Karpas-422 (cell line): ENCODE data around the gene PXDN. TPM values are rescaled to one million over a fixed set of nuclear protein-coding genes. Genes with fewer than 3 reads are reported as not detected.

Source experiments
- DNase-seq: peaks from one replicate; pipeline ENCODE4 v3.0.0-alpha.2; 2015
- H2AFZ ChIP-seq: fragments of 200-600 bp; sonication (generic); 2 replicates; pipeline ENCODE4 v1.6.1; 2014; ENCODE audit warnings: antibody characterized with exemption, low read length, mixed read lengths
- H3K27ac ChIP-seq: fragments of 200-600 bp; sonication (generic); 2 replicates; pipeline ENCODE4 v1.5.1; 2014; ENCODE audit warnings: mild to moderate bottlenecking, low read length, moderate library complexity
- H3K27me3 ChIP-seq: fragments of 200-600 bp; sonication (generic); 2 replicates; pipeline ENCODE4 v1.6.1; 2014; ENCODE audit warnings: low read length, mixed read lengths
- H3K36me3 ChIP-seq: fragments of 200-600 bp; sonication (generic); 2 replicates; pipeline ENCODE4 v1.6.1; 2014; ENCODE audit warnings: low read length, mixed read lengths; ENCODE audit not compliant: insufficient read depth
- H3K4me1 ChIP-seq: fragments of 200-600 bp; sonication (generic); 2 replicates; pipeline ENCODE4 v1.6.1; 2014; ENCODE audit warnings: mild to moderate bottlenecking, low read length, mixed read lengths
- H3K4me2 ChIP-seq: fragments of 200-600 bp; sonication (generic); 2 replicates; pipeline ENCODE4 v1.6.1; 2014; ENCODE audit warnings: low read length, low read depth, mild to moderate bottlenecking; ENCODE audit not compliant: poor library complexity, severe bottlenecking
- H3K4me3 ChIP-seq: fragments of 200-600 bp; sonication (generic); 2 replicates; pipeline ENCODE4 v1.5.1; 2014; ENCODE audit warnings: mild to moderate bottlenecking, antibody characterized with exemption, low read length, mixed read lengths
- H3K79me2 ChIP-seq: fragments of 200-600 bp; sonication (generic); 2 replicates; pipeline ENCODE4 v1.6.1; 2014; ENCODE audit warnings: mild to moderate bottlenecking, low read length, mixed read lengths
- H3K9ac ChIP-seq: fragments of 200-600 bp; sonication (generic); 2 replicates; pipeline ENCODE4 v1.6.0; 2014; ENCODE audit warnings: low read length
- H3K9me2 ChIP-seq: fragments of 200-600 bp; sonication (generic), shearing (Covaris generic); replicated peaks from 2 replicates; pipeline ENCODE4 v1.6.0; 2014; ENCODE audit warnings: mild to moderate bottlenecking, low read length, moderate library complexity; ENCODE audit not compliant: insufficient read depth
- H3K9me3 ChIP-seq: fragments of 300-700, 200-600 bp; sonication (generic); 2 replicates; pipeline ENCODE4 v1.6.1; 2014; ENCODE audit warnings: low read length, mixed read lengths
- H4K20me1 ChIP-seq: fragments of 200-600 bp; sonication (generic); 2 replicates; pipeline ENCODE4 v1.6.1; 2014; ENCODE audit warnings: mild to moderate bottlenecking, antibody characterized with exemption, low read length, low read depth; ENCODE audit not compliant: insufficient read depth
- total RNA-seq: library from RNA; depleted of rRNA; stranded (reverse); fragments of >200 nt; shearing (Covaris generic); gene quantifications from 2 replicates; pipeline ENCODE4 v1.2.3, GENCODE V29; 2014; ENCODE audit warnings: low replicate concordance

The PXDN gene
- total RNA-seq, 1 experiment from 2014 or later = not detected

- Histone ChIP-seq H2AFZ (no peak overlapping the region), H3K27me3 (no peaks in the 10 kb centered on the region), H3K9ac (no peak overlapping the region), H3K27ac (no peak overlapping the region), H3K79me2 (no peaks in the 10 kb centered on the region), H3K4me2 (no peak overlapping the region), H3K4me3 (no peak overlapping the region), H3K9me2 (no peaks in the 10 kb centered on the region), H3K4me1 (no peaks in the 10 kb centered on the region), H3K9me3 (no peaks in the 10 kb centered on the region), H4K20me1 (no peaks in the 10 kb centered on the region), H3K36me3 (no peaks in the 10 kb centered on the region)
- DNase-seq = no peak
Measured at GRCh38 chr2:1662606-1663180, 81.6 kb downstream of the PXDN start.

DNA sequence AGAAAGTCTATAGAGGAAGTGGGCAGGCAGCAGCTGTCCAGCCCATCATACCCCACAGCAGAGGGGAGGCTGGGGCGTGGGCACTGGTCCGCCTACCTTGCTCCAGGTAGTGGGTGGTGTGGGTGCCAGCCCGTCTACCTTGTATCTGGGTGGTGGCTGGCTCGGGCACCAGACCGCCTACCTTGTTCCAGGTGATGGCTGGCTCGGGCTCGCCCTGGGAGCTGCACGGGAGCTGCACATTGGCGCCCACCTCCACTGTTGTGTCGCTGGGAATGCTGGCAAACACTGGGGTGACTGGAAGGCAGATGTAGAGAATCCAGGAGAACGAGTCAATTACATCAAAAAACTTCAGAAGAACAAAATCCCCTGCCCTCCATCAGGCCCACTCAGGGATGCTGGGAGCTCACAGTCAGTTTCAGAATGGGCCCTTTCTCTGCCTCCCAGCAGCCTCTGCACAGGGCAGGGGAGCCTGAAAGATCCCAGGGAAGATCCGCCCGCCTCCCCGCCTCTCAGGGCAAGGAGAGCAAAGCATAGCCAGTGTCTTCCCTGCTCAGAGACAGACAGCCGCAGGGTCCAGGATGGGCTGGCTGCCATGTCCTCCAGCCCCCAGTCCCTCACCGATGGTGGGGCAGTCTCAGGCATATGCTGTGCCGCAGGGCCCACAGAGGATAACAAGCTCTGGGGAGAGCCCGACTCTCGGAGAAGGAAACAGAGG lies 82.3 kb downstream of the PXDN start:
- DNase-seq = no peak
- no peak overlapping the region for H3K9ac ChIP-seq
- no peaks in the 10 kb centered on the region for H3K36me3 ChIP-seq
- H2AFZ ChIP-seq = no peak overlapping the region
- no peak overlapping the region for H3K4me2 ChIP-seq
- no peaks in the 10 kb centered on the region for H3K79me2 ChIP-seq
- no peaks in the 10 kb centered on the region for H3K27me3 ChIP-seq
- H3K9me2 ChIP-seq = no peaks in the 10 kb centered on the region
- no peak overlapping the region for H3K27ac ChIP-seq
- H3K4me1 ChIP-seq = no peaks in the 10 kb centered on the region
- H3K9me3 ChIP-seq = no peaks in the 10 kb centered on the region
- H3K4me3 ChIP-seq = no peak overlapping the region
- H4K20me1 ChIP-seq = no peaks in the 10 kb centered on the region

DNA sequence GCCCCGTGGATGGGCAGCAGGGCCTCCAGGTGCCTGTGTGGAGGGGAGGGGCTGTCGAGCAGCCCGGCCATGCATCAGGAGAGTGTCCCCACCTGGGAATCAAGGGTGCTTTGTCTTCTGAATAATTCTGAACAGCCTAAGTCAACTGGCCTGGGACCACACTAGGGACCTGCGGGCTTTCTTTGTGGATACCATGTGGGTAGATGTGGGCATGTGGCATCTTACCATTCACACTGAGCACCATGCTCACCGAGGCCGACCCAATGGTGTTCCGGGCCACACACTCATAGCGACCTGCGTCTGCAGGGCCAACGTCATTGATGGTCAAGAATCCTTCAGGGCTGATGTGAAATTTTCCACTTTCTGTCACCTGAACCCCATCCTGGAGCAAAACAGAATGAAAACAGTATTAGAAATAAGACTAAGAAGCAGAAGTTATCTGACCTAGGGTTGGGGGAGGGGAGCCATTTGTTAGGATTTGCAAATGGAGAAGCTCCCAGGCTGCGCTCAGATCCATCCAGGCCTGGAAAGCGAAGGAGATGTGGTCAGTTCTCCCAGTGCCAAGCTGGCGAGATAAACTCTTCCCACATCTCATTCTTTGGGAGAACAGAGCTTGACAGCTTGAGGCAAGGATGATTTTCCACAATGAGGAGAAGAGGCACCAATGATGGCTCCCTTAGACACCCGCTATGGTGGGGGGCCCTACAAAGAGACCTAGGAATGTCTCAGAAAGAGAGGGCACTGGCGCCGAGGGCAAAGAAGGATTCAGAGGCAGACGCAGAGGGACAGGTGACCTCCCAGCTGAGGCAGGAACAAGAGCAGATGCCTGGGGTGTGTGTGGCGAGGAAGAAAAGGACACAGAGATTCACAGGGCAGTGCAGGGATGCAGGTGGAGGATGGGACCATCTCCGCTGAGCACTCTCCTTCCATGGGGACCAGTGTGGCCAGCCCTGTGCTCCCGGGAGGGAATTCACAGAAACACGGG lies 83.4 kb downstream of the PXDN start:
- no peaks in the 10 kb centered on the region for H3K9me3 ChIP-seq
- H3K36me3 ChIP-seq = no peaks in the 10 kb centered on the region

GRCh38 chr2:1659951-1660565 lies 84.3 kb downstream of the PXDN start:
- Histone ChIP-seq H3K79me2 (no peaks in the 10 kb centered on the region), H3K4me3 (no peak overlapping the region), H3K9ac (no peak overlapping the region), H3K36me3 (no peaks in the 10 kb centered on the region), H2AFZ (no peak overlapping the region), H3K9me3 (no peaks in the 10 kb centered on the region), H3K9me2 (no peaks in the 10 kb centered on the region), H3K4me1 (no peaks in the 10 kb centered on the region), H3K27me3 (no peaks in the 10 kb centered on the region), H3K4me2 (no peak overlapping the region), H3K27ac (no peak overlapping the region), H4K20me1 (no peaks in the 10 kb centered on the region)
- DNase-seq = no peak

More for the DNA sequence above, 83.4 kb downstream of the PXDN start:
- H3K4me2 ChIP-seq = no peak overlapping the region
- no peak for DNase-seq
- H3K27ac ChIP-seq = no peak overlapping the region
- H3K4me3 ChIP-seq = no peak overlapping the region
- no peaks in the 10 kb centered on the region for H3K9me2 ChIP-seq
- H3K9ac ChIP-seq = no peak overlapping the region
- H3K27me3 ChIP-seq = no peaks in the 10 kb centered on the region
- H3K79me2 ChIP-seq = no peaks in the 10 kb centered on the region
- no peaks in the 10 kb centered on the region for H3K4me1 ChIP-seq
- H4K20me1 ChIP-seq = no peaks in the 10 kb centered on the region
- no peak overlapping the region for H2AFZ ChIP-seq

- Histone ChIP-seq H3K9me2 (no peaks in the 10 kb centered on the region), H3K4me2 (no peak overlapping the region), H3K4me3 (no peak overlapping the region), H4K20me1 (no peaks in the 10 kb centered on the region), H3K36me3 (no peaks in the 10 kb centered on the region), H3K9ac (no peak overlapping the region), H3K9me3 (no peaks in the 10 kb centered on the region), H3K4me1 (no peaks in the 10 kb centered on the region), H3K79me2 (no peaks in the 10 kb centered on the region), H2AFZ (no peak overlapping the region), H3K27me3 (no peaks in the 10 kb centered on the region), H3K27ac (no peak overlapping the region)
- DNase-seq = no peak
Measured at GRCh38 chr2:1658394-1659151, 85.7 kb downstream of the PXDN start.

DNA sequence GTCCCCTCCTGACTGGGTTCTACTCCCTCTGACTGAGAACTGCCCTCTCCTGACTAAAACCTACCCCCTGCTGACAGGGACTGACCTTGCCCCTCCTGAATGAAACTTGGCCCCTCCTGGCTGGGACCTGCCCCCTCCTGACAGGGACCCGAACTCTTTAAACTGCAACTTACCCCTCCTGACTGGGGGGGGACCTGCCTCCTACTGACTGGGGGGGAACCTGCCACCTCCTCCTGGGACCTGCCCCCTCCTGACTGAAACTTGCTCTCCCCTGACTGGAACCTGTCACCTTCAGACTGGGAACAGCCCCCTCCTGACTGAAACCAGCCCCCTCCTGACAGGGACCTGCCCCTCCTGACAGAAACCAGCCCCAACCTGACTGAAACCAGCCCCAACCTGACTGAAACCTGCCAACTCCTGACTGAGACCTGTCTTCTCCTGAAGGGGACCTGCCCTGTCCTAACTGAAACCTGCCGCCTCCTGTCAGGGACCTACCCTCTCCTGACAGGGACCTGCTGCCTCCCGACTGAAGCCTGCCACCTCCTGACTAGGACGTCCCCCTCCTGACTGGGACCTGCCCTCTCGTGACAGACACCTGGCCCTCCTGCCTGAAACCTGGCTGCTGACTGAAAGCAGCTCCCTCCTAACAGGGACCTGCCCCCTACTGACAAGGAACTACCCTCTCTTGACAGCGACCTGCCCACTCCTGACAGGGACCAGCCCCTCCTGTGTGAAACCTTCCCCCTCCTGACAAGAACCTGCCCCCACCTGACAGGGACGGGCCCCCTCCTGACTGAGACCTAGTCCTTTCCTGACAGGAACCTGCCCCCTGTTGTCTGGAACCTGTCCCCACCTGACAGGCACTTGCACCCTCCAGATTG lies 87.1 kb downstream of the PXDN start:
- Histone ChIP-seq H3K4me3 (no peak overlapping the region), H4K20me1 (no peaks in the 10 kb centered on the region), H3K27me3 (no peaks in the 10 kb centered on the region), H3K4me1 (no peaks in the 10 kb centered on the region), H2AFZ (no peak overlapping the region), H3K27ac (no peak overlapping the region), H3K9me2 (no peaks in the 10 kb centered on the region), H3K79me2 (no peaks in the 10 kb centered on the region), H3K36me3 (no peaks in the 10 kb centered on the region), H3K9me3 (no peaks in the 10 kb centered on the region), H3K4me2 (no peak overlapping the region), H3K9ac (no peak overlapping the region)
- DNase-seq = no peak

- Histone ChIP-seq H2AFZ (no peak overlapping the region), H3K9me3 (no peaks in the 10 kb centered on the region), H3K36me3 (no peaks in the 10 kb centered on the region)
Measured at GRCh38 chr2:1656326-1656960, 87.9 kb downstream of the PXDN start.

More at GRCh38 chr2:1656326-1656960, 87.9 kb downstream of the PXDN start:
- H4K20me1 ChIP-seq = no peaks in the 10 kb centered on the region
- H3K27me3 ChIP-seq = no peaks in the 10 kb centered on the region
- DNase-seq = no peak
- H3K9ac ChIP-seq = no peak overlapping the region
- no peak overlapping the region for H3K4me2 ChIP-seq
- H3K79me2 ChIP-seq = no peaks in the 10 kb centered on the region
- H3K9me2 ChIP-seq = no peaks in the 10 kb centered on the region
- no peaks in the 10 kb centered on the region for H3K4me1 ChIP-seq
- H3K27ac ChIP-seq = no peak overlapping the region
- no peak overlapping the region for H3K4me3 ChIP-seq
